ENCODE results near the gene KAZN.

The KAZN gene

DNA sequence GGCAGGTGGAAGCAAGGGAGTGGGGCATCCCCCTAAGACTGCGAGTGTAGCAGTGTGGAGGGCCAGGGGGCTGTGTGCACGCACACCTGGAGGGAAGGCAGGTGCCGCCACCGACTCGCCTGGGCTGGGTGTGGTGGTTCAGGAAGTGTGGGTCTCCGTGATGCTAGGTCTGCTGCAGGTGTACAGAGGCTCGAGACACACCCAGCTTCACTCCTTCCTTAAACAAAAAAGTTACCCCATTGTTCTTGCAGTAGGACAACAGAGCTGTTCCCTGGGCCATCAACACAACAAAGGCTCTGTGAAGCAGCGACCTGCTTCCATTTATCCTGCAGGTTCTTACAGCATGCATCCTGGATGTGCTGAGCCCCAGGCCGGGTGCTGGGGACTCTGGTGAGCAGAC is 454.7 kb downstream of the KAZN start:
- Histone ChIP-seq H3K36me3 (ENCODE audit: insufficient read depth, low read length) (peaks cover 10% of the 10 kb centered on the region), H3K4me3 (ENCODE audit: low read length) (no peak overlapping the region), H3K27me3 (ENCODE audit: control insufficient read depth, insufficient read depth, low read length) (no peaks in the 10 kb centered on the region), H3K4me2 (ENCODE audit: low read length) (no peak overlapping the region), H3K9me3 (replicated peaks; ENCODE audit: low read length) (no peaks in the 10 kb centered on the region), H3K4me1 (ENCODE audit: control insufficient read depth, insufficient read depth, low read length) (peaks cover 8% of the 10 kb centered on the region), H3K9ac (ENCODE audit: low read depth, low read length) (no peak overlapping the region)

DNA sequence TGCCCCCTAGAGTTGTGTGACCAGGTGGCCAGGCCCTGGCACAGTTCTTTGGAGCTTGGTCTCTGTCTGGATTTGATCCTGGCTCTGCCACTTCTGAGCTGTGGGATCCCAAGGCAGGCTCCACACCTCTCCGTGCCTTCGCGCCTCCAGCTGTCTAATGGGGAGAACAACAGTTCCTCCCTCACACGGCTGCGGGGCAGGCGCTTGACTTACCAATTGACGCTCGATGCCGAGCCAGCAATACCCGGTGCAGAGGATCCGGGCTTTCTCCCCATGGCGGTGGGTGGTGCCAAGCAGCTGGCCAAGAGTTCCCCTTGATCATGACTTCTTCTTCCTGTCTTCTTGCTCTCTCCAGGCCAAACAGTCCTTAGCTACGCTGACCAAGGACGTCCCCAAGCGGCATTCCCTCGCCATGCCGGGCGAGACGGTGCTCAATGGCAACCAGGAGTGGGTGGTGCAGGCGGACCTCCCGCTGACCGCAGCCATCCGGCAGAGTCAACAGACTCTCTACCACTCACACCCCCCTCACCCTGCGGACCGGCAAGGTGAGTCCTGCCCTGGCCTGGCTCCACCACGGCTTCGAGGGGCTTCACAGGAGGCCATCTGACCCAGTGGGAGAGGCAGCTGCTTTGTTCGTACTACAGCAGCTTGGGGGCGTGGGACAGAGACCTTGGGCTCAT is 457.4 kb downstream of the KAZN start:
- Histone ChIP-seq H3K4me2 (ENCODE audit: low read length) (no peak overlapping the region), H3K36me3 (ENCODE audit: insufficient read depth, low read length) (peaks cover 26% of the 10 kb centered on the region), H3K4me3 (ENCODE audit: low read length) (no peak overlapping the region), H3K27me3 (ENCODE audit: control insufficient read depth, insufficient read depth, low read length) (no peaks in the 10 kb centered on the region), H3K9ac (ENCODE audit: low read depth, low read length) (no peak overlapping the region), H3K9me3 (replicated peaks; ENCODE audit: low read length) (no peaks in the 10 kb centered on the region), H3K4me1 (ENCODE audit: control insufficient read depth, insufficient read depth, low read length) (peaks cover 8% of the 10 kb centered on the region)

DNA sequence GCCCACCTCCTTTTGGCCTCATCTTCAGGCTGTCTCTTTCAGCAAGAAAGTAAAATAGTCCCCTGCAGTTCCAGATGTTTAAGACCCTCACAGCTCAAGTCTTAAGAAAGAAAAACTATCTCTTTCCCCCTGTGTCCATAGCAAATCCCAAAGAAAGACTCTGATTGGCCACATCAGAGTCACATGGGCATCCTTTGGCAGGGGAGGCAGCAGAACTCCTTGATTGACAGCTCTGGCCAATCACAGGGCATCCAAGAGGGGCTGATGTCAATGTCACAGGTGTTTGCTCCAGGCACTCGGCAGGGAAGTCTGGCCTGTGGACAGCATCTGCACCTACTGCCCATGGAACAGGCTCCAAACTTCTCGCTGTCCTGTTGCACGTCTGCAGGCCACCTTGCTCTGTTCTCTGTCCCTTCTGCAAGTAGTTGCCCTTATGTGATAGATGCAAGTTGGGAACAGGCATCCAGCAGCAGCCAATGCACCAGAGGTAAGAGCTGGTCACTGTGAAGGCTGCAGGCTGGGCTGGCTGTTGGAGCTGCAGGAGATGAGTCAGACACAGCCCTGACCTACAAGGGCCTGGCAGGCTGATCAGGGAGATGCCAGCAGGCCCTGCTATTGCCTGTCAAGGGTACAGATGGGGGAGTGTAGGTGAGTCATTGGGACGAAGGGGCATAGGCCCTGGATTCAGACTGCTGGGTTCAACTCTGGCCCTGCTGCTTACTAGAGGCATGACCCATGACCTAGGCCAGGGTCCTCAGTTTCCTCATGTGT is 458.2 kb downstream of the KAZN start:
- no peak overlapping the region for H3K4me3 ChIP-seq (ENCODE audit: low read length)
- H3K4me2 ChIP-seq (ENCODE audit: low read length) = no peak overlapping the region
- no peak overlapping the region for H3K9ac ChIP-seq (ENCODE audit: low read depth, low read length)
- H3K4me1 ChIP-seq (ENCODE audit: control insufficient read depth, insufficient read depth, low read length) = peaks cover 8% of the 10 kb centered on the region
- H3K36me3 ChIP-seq (ENCODE audit: insufficient read depth, low read length) = peaks cover 28% of the 10 kb centered on the region
- H3K27me3 ChIP-seq (ENCODE audit: control insufficient read depth, insufficient read depth, low read length) = no peaks in the 10 kb centered on the region
- H3K9me3 ChIP-seq (replicated peaks; ENCODE audit: low read length) = no peaks in the 10 kb centered on the region

DNA sequence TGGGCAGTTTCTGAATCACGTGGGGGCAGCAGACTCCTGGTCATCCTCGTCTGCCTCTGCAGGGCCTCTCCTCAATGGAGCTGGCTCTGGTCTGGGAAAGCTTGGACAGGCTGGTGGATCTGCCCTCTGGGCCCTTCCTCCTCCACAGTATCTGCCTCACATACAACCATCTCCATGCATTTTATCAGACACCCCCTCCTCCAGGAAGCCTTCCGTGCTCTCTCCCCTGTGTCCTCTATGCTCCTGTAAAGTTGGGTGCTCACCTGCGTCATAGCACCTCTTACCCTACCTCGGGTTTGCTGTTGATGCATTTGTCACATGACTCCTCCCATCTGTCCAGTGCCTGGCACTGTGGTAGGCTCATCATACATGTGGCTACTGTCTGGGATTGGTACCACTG is 459.3 kb downstream of the KAZN start:
- Histone ChIP-seq H3K9me3 (replicated peaks; ENCODE audit: low read length) (peaks cover 6% of the 10 kb centered on the region), H3K4me1 (ENCODE audit: control insufficient read depth, insufficient read depth, low read length) (peaks cover 8% of the 10 kb centered on the region), H3K27me3 (ENCODE audit: control insufficient read depth, insufficient read depth, low read length) (no peaks in the 10 kb centered on the region), H3K4me2 (ENCODE audit: low read length) (no peak overlapping the region), H3K4me3 (ENCODE audit: low read length) (no peak overlapping the region), H3K36me3 (ENCODE audit: insufficient read depth, low read length) (peaks cover 38% of the 10 kb centered on the region), H3K9ac (ENCODE audit: low read depth, low read length) (no peak overlapping the region)

DNA sequence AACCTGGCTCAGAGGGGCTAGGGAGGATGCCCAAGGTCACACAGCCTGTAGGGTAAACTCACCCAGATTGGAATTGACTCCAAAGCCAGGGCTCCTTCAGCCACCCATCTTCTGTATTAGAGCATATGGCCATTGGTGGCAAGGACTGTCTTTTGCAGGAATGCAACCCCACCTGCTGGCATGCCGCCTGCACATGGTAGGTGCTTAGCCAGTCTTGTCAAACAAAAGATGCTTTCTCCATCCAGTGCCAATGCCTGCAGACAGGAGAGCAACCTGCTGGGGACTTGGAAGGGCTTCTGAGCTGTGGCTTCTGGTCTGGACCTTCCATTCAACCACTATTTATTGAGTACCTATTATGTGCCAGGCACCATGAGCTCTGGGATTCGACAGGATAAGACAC is 459.8 kb downstream of the KAZN start:
- Histone ChIP-seq H3K9ac (ENCODE audit: low read depth, low read length) (no peak overlapping the region), H3K9me3 (replicated peaks; ENCODE audit: low read length) (peaks cover 6% of the 10 kb centered on the region), H3K27me3 (ENCODE audit: control insufficient read depth, insufficient read depth, low read length) (no peaks in the 10 kb centered on the region), H3K4me2 (ENCODE audit: low read length) (no peak overlapping the region), H3K4me3 (ENCODE audit: low read length) (no peak overlapping the region), H3K4me1 (ENCODE audit: control insufficient read depth, insufficient read depth, low read length) (peaks cover 8% of the 10 kb centered on the region), H3K36me3 (ENCODE audit: insufficient read depth, low read length) (peaks cover 38% of the 10 kb centered on the region)

DNA sequence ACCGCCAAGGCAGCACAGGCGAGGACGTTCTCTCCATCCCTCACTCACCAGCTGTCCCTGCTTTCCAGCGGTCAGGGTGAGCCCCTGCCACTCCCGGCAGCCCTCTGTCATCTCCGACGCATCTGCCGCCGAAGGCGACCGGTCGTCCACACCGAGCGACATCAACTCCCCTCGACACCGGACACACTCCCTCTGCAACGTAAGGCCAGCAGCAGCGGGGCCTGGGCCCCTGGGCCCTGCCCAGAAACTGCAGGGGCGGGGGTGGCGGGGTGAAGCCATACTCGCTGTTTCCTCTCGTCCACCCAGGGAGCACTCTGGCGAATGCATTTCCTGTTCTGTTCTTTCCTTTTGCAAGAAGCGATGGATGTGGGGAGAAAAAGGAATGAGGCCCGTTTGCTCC is 461.6 kb downstream of the KAZN start:
- no peak overlapping the region for H3K4me3 ChIP-seq (ENCODE audit: low read length)
- peaks cover 8% of the 10 kb centered on the region for H3K4me1 ChIP-seq (ENCODE audit: control insufficient read depth, insufficient read depth, low read length)
- H3K9me3 ChIP-seq (replicated peaks; ENCODE audit: low read length) = peaks cover 6% of the 10 kb centered on the region
- no peak overlapping the region for H3K4me2 ChIP-seq (ENCODE audit: low read length)
- no peak overlapping the region for H3K9ac ChIP-seq (ENCODE audit: low read depth, low read length)
- no peaks in the 10 kb centered on the region for H3K27me3 ChIP-seq (ENCODE audit: control insufficient read depth, insufficient read depth, low read length)
- H3K36me3 ChIP-seq (ENCODE audit: insufficient read depth, low read length) = peaks cover 51% of the 10 kb centered on the region

DNA sequence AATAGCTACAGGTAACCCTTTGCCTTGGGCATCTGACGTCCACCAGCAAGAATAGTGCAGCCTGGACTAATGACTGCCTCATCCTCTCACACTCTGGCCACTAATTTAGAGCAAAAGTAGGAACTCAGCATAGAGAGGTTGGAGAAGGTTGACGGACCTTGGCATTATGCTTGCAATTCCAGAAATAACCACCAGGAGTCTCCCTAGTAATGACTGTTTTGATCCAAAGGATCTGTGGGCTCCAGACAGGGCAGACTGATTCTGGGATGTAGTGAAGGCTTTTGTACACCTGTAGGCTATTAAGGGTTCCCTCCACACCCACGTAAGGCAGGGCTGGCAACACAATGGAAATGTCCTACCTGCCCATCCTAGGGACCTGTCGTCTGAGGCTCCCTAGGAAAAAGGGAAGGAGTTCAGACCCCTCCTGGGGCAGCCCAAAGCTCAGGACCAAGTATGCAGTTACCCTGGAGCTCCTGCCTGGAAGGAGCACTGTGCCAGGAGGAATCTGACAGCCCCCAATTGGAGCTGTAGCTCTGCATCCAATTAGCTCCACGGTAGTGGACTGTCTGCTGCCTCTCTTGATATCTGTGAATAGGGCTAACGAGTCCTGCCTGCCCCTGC is 464.1 kb downstream of the KAZN start:
- Histone ChIP-seq H3K27me3 (ENCODE audit: control insufficient read depth, insufficient read depth, low read length) (no peaks in the 10 kb centered on the region), H3K36me3 (ENCODE audit: insufficient read depth, low read length) (peaks cover 52% of the 10 kb centered on the region), H3K4me1 (ENCODE audit: control insufficient read depth, insufficient read depth, low read length) (no peaks in the 10 kb centered on the region), H3K4me3 (ENCODE audit: low read length) (no peak overlapping the region), H3K9ac (ENCODE audit: low read depth, low read length) (no peak overlapping the region), H3K4me2 (ENCODE audit: low read length) (no peak overlapping the region), H3K9me3 (replicated peaks; ENCODE audit: low read length) (peaks cover 6% of the 10 kb centered on the region)

DNA sequence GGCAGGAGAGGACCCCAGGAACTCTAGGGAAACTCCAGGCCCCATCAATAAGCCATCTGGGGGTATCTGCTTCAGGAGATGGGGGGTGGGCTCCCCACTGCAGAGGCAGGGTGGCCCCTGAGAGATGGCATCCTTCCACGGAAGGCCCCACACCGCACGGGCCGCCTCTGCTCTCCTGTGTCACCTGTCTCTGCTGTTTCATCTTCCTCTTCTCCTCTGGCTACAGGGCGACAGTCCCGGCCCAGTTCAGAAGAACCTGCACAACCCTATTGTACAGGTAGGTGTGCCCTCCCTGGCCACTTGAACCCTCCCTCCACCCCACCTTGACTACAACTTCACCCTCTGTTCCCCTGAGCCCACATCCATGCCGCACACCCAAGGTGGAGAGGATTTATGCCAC is 464.9 kb downstream of the KAZN start:
- Histone ChIP-seq H3K4me3 (ENCODE audit: low read length) (no peak overlapping the region), H3K36me3 (ENCODE audit: insufficient read depth, low read length) (peaks cover 48% of the 10 kb centered on the region), H3K4me2 (ENCODE audit: low read length) (no peak overlapping the region)

DNA sequence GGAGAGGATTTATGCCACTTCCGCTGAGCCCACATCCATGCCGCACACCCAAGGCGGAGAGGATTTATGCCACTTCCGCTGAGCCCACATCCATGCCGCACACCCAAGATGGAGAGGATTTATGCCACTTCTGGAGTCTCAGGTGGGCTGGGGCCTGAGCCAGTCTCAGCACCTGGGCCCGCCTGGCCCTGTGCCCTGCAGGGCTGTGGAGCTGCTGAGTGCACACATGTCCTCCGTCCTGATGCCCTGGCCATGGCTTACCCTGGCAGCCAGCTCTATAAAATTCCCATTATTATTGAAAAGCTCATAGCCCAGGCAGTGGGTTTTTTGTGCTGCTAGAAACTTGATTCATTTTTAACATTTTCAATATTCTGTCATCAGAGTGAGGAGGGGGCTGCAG is 465.3 kb downstream of the KAZN start:
- Histone ChIP-seq H3K27me3 (ENCODE audit: control insufficient read depth, insufficient read depth, low read length) (no peaks in the 10 kb centered on the region), H3K4me2 (ENCODE audit: low read length) (no peak overlapping the region), H3K9ac (ENCODE audit: low read depth, low read length) (no peak overlapping the region), H3K9me3 (replicated peaks; ENCODE audit: low read length) (peaks cover 6% of the 10 kb centered on the region), H3K4me1 (ENCODE audit: control insufficient read depth, insufficient read depth, low read length) (no peaks in the 10 kb centered on the region), H3K4me3 (ENCODE audit: low read length) (no peak overlapping the region), H3K36me3 (ENCODE audit: insufficient read depth, low read length) (peaks cover 48% of the 10 kb centered on the region)

More for the DNA sequence above, 464.9 kb downstream of the KAZN start:
- Histone ChIP-seq H3K9ac (ENCODE audit: low read depth, low read length) (no peak overlapping the region), H3K9me3 (replicated peaks; ENCODE audit: low read length) (peaks cover 6% of the 10 kb centered on the region), H3K27me3 (ENCODE audit: control insufficient read depth, insufficient read depth, low read length) (no peaks in the 10 kb centered on the region), H3K4me1 (ENCODE audit: control insufficient read depth, insufficient read depth, low read length) (no peaks in the 10 kb centered on the region)

DNA sequence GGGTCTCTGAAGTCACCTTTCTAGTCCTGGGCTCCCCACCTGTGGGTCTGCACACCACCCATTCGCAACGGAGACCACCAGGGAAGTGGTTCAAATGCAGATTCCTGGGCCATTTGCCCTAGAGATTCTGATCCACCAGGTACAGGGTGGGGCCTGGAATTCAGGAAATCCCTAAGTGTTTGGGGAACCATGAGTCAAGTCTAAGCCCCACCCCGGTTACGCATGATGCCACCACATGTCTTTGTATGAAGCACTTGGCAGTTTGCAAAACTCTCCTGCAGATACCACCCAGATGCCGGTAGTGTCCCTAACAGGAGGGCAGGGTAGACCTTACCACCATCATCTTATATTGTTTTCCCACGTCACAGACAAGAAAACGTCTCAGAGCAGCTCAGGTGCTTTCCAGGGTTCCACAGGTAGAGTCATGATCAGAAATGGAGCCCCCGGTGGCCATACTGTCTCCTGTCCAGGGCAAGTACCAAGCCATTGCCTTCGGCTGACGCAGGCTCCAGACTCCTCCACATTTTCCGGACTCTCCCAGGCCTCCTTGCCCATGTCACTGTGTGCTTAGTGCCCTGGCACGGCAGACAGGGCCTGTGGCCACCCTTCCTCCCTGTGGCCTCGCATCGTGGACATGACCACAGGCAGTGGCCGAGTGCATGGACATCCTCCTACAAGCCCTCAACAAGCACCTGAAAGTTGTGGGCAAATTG is 465.9 kb downstream of the KAZN start:
- Histone ChIP-seq H3K4me2 (ENCODE audit: low read length) (no peak overlapping the region), H3K9me3 (replicated peaks; ENCODE audit: low read length) (peaks cover 6% of the 10 kb centered on the region), H3K9ac (ENCODE audit: low read depth, low read length) (no peak overlapping the region), H3K36me3 (ENCODE audit: insufficient read depth, low read length) (peaks cover 47% of the 10 kb centered on the region), H3K4me3 (ENCODE audit: low read length) (no peak overlapping the region), H3K27me3 (ENCODE audit: control insufficient read depth, insufficient read depth, low read length) (no peaks in the 10 kb centered on the region), H3K4me1 (ENCODE audit: control insufficient read depth, insufficient read depth, low read length) (no peaks in the 10 kb centered on the region)

DNA sequence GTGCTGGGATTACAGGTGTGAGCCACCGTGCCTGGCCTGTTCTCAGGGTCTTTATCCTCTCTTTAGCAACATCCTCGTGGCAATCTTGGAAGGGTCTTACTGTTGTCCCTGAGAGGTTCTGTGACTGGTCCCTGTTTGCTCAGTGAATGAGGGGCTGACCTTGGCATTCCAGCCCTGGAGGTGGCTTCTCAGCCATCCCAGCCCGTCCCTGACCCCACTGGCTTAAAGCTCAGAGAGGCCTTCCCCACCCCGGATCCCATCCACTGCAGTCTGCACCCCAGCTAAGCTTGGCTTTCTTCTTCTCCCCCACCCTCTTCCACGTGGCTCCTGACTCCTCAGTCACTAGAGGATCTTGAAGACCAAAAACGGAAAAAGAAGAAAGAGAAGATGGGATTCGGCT is 466.8 kb downstream of the KAZN start:
- H3K4me3 ChIP-seq (ENCODE audit: low read length) = no peak overlapping the region
- no peak overlapping the region for H3K4me2 ChIP-seq (ENCODE audit: low read length)
- no peaks in the 10 kb centered on the region for H3K4me1 ChIP-seq (ENCODE audit: control insufficient read depth, insufficient read depth, low read length)
- H3K9me3 ChIP-seq (replicated peaks; ENCODE audit: low read length) = peaks cover 6% of the 10 kb centered on the region
- peaks cover 37% of the 10 kb centered on the region for H3K36me3 ChIP-seq (ENCODE audit: insufficient read depth, low read length)
- H3K9ac ChIP-seq (ENCODE audit: low read depth, low read length) = no peak overlapping the region
- H3K27me3 ChIP-seq (ENCODE audit: control insufficient read depth, insufficient read depth, low read length) = no peaks in the 10 kb centered on the region

Data from skeletal muscle satellite cell (primary cell).